ENCODE results near the gene C1orf232.

DNA sequence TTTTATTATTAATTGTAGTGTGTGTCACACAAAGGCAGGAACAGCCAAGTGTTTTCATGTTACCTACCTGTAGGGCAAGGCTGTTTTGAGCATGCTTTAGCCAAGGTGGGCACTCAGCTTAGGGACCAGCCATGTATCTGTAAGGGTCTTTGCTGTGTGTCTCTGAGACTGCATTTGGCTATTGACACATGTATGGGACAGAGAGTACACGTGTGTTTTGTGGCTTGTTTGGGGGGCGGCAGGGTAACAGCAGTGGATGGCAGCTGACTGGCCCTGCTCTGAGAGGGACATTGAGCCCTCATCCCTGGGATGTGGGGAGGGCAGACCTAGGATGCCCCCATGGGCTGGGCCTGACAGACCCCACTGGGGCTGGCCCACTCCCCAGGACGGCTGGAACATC lies 28.5 kb upstream of the C1orf232 start:
- TF ChIP-seq EZH2 (IDR thresholded peaks at IDR 0.05) (no peak), EZH2phosphoT487 (IDR thresholded peaks at IDR 0.05) (no peak)
- TF ChIP-seq, protein P1, sequence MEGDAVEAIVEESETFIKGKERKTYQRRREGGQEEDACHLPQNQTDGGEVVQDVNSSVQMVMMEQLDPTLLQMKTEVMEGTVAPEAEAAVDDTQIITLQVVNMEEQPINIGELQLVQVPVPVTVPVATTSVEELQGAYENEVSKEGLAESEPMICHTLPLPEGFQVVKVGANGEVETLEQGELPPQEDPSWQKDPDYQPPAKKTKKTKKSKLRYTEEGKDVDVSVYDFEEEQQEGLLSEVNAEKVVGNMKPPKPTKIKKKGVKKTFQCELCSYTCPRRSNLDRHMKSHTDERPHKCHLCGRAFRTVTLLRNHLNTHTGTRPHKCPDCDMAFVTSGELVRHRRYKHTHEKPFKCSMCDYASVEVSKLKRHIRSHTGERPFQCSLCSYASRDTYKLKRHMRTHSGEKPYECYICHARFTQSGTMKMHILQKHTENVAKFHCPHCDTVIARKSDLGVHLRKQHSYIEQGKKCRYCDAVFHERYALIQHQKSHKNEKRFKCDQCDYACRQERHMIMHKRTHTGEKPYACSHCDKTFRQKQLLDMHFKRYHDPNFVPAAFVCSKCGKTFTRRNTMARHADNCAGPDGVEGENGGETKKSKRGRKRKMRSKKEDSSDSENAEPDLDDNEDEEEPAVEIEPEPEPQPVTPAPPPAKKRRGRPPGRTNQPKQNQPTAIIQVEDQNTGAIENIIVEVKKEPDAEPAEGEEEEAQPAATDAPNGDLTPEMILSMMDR (IDR thresholded peaks at IDR 0.05), result no peak

Data from neural progenitor cell (in vitro differentiated cells).